K562 (cell line): Measurements from ENCODE around the gene CABP4. TPM values are rescaled to one million over a fixed set of nuclear protein-coding genes. Genes with fewer than 3 reads are reported as not detected.

ENCODE experiments used
- ATAC-seq: fragments of 200-7000 bp; cut with Tn5 transposase; 3 replicates; pipeline ENCODE4 v1.9.1; 2020; ENCODE audit warnings: moderate library complexity
- BruUV-seq: library from RNA; stranded (reverse); fragments of 400-500 nt; replicated peaks from 2 replicates; lab custom pipeline; 2021; lab: Mats Ljungman, UMichigan
- CTCF ChIA-PET: fragments of 300-600 bp; formaldehyde crosslinking; extraction: SDS; loops from one replicate; lab custom pipeline; 2021; ENCODE audit warnings: low intra/inter-chr PET ratio; lab: Yijun Ruan, JAX
- POLR2A ChIA-PET: fragments of 300-600, 350-650 bp; sonication (Branson Sonifier 250); formaldehyde crosslinking; extraction: SDS; loops from one replicate; lab custom pipeline; 2021; ENCODE audit warnings: antibody characterized with exemption, inconsistent platforms; lab: Yijun Ruan, JAX
- DNase-seq, 4 experiments: peaks; one replicate each; pipeline versions ENCODE4 v3.0.0 to v3.0.0-alpha.2; 2011 to 2018; ENCODE audit warnings: low spot score in 3 of 4, mixed read lengths in 3 of 4; ENCODE audit errors: extremely low read depth in 1 of 4
- FAIRE-seq: peaks from 2 replicates; lab custom pipeline; 2011; peaks lifted over from hg19 to GRCh38; lab: Jason Lieb, UNC
- H2AFZ ChIP-seq: 2 replicates; pipeline ENCODE4 v1.6.0; 2011; ENCODE audit warnings: low read depth, low read length, control low read depth, inconsistent platforms
- H3K27ac ChIP-seq: fragments of 200-600 bp; 3 replicates; pipeline ENCODE4 v1.8.0; 2011; ENCODE audit warnings: low read depth, mild to moderate bottlenecking, control low read depth, inconsistent platforms, low read length, moderate library complexity, mixed read lengths; ENCODE audit errors: extremely low read depth
- H3K27me3 ChIP-seq, 2 experiments: fragments of 300-600 bp in 1 of 2; 2 replicates in 1 of 2; 3 replicates in 1 of 2; pipeline versions ENCODE4 v1.6.0 to v1.8.0; 2011; ENCODE audit warnings: inconsistent platforms in 2 of 2, low read length in 2 of 2, mild to moderate bottlenecking in 1 of 2, mixed read lengths in 1 of 2, moderate library complexity in 1 of 2; ENCODE audit not compliant: control insufficient read depth in 2 of 2, insufficient read depth in 2 of 2
- H3K36me3 ChIP-seq: fragments of 300-600 bp; 3 replicates; pipeline ENCODE4 v1.8.0; 2011; ENCODE audit warnings: mild to moderate bottlenecking, low read length, inconsistent platforms; ENCODE audit not compliant: control insufficient read depth, insufficient read depth
- H3K4me1 ChIP-seq, 2 experiments: fragments of 200-600 bp in 1 of 2; replicated peaks in 1 of 2; 2 replicates in 1 of 2; 3 replicates in 1 of 2; pipeline versions ENCODE4 v1.5.1 to v1.8.0; 2011; ENCODE audit warnings: inconsistent platforms in 2 of 2, low read length in 2 of 2, mild to moderate bottlenecking in 1 of 2, mixed read lengths in 1 of 2, moderate library complexity in 1 of 2; ENCODE audit not compliant: control insufficient read depth in 2 of 2, insufficient read depth in 2 of 2
- H3K4me2 ChIP-seq: 2 replicates; pipeline ENCODE4 v1.6.1; 2011; ENCODE audit warnings: low read length, control low read depth, inconsistent platforms, mixed read lengths; ENCODE audit not compliant: insufficient read depth
- H3K4me3 ChIP-seq: fragments of 200-600 bp; sonication (generic), shearing (Covaris generic); 2 replicates; pipeline ENCODE4 v1.5.1; 2016; ENCODE audit warnings: control low read depth, inconsistent platforms
- H3K79me2 ChIP-seq: fragments of 200-600 bp; 3 replicates; pipeline ENCODE4 v1.8.0; 2011; ENCODE audit warnings: low read length, inconsistent platforms; ENCODE audit not compliant: control insufficient read depth, insufficient read depth
- H3K9ac ChIP-seq, 2 experiments: 2 replicates each; pipeline versions ENCODE4 v1.6.0 to v1.6.1; 2011; ENCODE audit warnings: low read depth in 2 of 2, low read length in 2 of 2, control low read depth in 1 of 2, inconsistent platforms in 1 of 2, mild to moderate bottlenecking in 1 of 2, mixed read lengths in 1 of 2; ENCODE audit not compliant: insufficient read depth in 1 of 2
- H3K9me1 ChIP-seq: one replicate; pipeline ENCODE4 v1.6.0; 2011; ENCODE audit warnings: inconsistent platforms, mild to moderate bottlenecking, low read length, moderate library complexity; ENCODE audit not compliant: control insufficient read depth, insufficient read depth
- H3K9me3 ChIP-seq: replicated peaks from 2 replicates; pipeline ENCODE4 v1.5.1; 2011; ENCODE audit warnings: low read depth, low read length, inconsistent platforms; ENCODE audit not compliant: control insufficient read depth, insufficient read depth
- H4K20me1 ChIP-seq: replicated peaks from 2 replicates; pipeline ENCODE4 v1.6.1; 2011; ENCODE audit warnings: low read length, inconsistent platforms, mixed read lengths; ENCODE audit not compliant: control insufficient read depth, insufficient read depth
- POLR2G ChIP-seq: fragments of 200-400 bp; formaldehyde crosslinking; IDR thresholded peaks from 2 replicates; pipeline ENCODE4 v1.6.1; 2017; ENCODE audit warnings: low read depth, mild to moderate bottlenecking, antibody characterized with exemption, low read length, moderate library complexity
- RBFOX2 ChIP-seq: fragments of 200-400 bp; formaldehyde crosslinking; IDR thresholded peaks from 2 replicates; pipeline ENCODE4 v1.6.1; 2017; ENCODE audit warnings: low read depth, mild to moderate bottlenecking, low read length, moderate library complexity
- RBM22 ChIP-seq: fragments of 200-400 bp; formaldehyde crosslinking; IDR thresholded peaks from 2 replicates; pipeline ENCODE4 v1.6.1; 2018; ENCODE audit warnings: low read length, low read depth; ENCODE audit not compliant: poor library complexity, severe bottlenecking
- WGBS: fragments of 100-300 bp; shearing (Covaris generic); methylation state at CpG from one replicate; pipeline ENCODE4 v1.1.6; 2016; ENCODE audit warnings: low coverage, mixed read lengths; ENCODE audit not compliant: insufficient coverage; ENCODE audit errors: missing lambda C conversion rate; 5-methylcytosine and 5-hydroxymethylcytosine counted together
- in situ Hi-C: fragments of 300-500 bp; cut with MboI; formaldehyde crosslinking; loops from 4 replicates; pipeline ENCODE4 v1.15.0; 2018; ENCODE audit warnings: inconsistent platforms, mixed read lengths
- intact Hi-C: fragments of 100-400 bp; cut with micrococcal nuclease; formaldehyde crosslinking; loops from 2 replicates; pipeline ENCODE4 v1.14.2; 2022
- polyA plus RNA-seq, 8 experiments: library from polyadenylated mRNA; depleted of rRNA in 4 of 8; stranded (reverse) in 5 of 8; unstranded in 3 of 8; fragments of >200 nt; fragmentation: Nextera tagmentation in 2 of 8; fragmentation: Illumina TruSeq in 1 of 8; extraction: Ambion mirVana in 2 of 8; extraction: Trizol in 1 of 8; gene quantifications; 2 replicates each; pipeline versions ENCODE4 v1.2.1 to v1.2.3, GENCODE V29; 2011 to 2014; ENCODE audit warnings: inconsistent platforms in 1 of 8, missing spikeins in 1 of 8
- total RNA-seq, 7 experiments: library from RNA; depleted of rRNA in 6 of 7; stranded (reverse); fragments of >200 nt in 6 of 7; fragmentation: Illumina TruSeq in 2 of 7; extraction: Trizol in 2 of 7; gene quantifications; 2 replicates each; pipeline versions ENCODE4 v1.2.1 to v1.2.3, GENCODE V29; 2011 to 2021; ENCODE audit warnings: low replicate concordance in 1 of 7
- TF ChIP-seq, protein P1 (sequence below): fragments of 250-450 bp; sonication (Bioruptor Pico); IDR thresholded peaks from 2 replicates; pipeline ENCODE4 v1.4.0; 2020; ENCODE audit warnings: mild to moderate bottlenecking
- TF ChIP-seq, protein P2 (sequence below): fragments of 450-650 bp; formaldehyde crosslinking; IDR thresholded peaks from 2 replicates; pipeline ENCODE4 v1.4.0; 2022; ENCODE audit warnings: mild to moderate bottlenecking, moderate library complexity
- TF ChIP-seq, protein P3 (sequence below): fragments of 250-450 bp; sonication (Bioruptor Pico); IDR thresholded peaks from 2 replicates; pipeline ENCODE4 v1.8.0; 2021; ENCODE audit warnings: borderline replicate concordance, mild to moderate bottlenecking, moderate library complexity; ENCODE audit not compliant: poor library complexity, severe bottlenecking

CABP4 gene
- total and polyA plus RNA-seq, 9 of the 15 experiments (the other 6 are each of a cell fraction or from before 2014, with no cell fraction given): 0.11 TPM; not detected in 8

DNA sequence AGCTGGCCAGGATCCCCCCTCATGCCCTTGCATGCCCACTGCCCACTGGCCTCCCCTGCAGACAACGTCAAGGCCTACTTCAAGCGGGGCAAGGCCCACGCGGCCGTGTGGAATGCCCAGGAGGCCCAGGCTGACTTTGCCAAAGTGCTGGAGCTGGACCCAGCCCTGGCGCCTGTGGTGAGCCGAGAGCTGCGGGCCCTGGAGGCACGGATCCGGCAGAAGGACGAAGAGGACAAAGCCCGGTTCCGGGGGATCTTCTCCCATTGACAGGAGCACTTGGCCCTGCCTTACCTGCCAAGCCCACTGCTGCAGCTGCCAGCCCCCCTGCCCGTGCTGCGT lies 35.5 kb downstream of the CABP4 start (continued):
- TF ChIP-seq, protein P1, sequence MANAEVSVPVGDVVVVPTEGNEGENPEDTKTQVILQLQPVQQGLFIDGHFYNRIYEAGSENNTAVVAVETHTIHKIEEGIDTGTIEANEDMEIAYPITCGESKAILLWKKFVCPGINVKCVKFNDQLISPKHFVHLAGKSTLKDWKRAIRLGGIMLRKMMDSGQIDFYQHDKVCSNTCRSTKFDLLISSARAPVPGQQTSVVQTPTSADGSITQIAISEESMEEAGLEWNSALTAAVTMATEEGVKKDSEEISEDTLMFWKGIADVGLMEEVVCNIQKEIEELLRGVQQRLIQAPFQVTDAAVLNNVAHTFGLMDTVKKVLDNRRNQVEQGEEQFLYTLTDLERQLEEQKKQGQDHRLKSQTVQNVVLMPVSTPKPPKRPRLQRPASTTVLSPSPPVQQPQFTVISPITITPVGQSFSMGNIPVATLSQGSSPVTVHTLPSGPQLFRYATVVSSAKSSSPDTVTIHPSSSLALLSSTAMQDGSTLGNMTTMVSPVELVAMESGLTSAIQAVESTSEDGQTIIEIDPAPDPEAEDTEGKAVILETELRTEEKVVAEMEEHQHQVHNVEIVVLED: no peak
- peak; percentile 45; the same call in 1 of the 2 replicates for TF ChIP-seq RBFOX2
- peak; percentile 65 for TF ChIP-seq POLR2G
- TF ChIP-seq, protein P2, sequence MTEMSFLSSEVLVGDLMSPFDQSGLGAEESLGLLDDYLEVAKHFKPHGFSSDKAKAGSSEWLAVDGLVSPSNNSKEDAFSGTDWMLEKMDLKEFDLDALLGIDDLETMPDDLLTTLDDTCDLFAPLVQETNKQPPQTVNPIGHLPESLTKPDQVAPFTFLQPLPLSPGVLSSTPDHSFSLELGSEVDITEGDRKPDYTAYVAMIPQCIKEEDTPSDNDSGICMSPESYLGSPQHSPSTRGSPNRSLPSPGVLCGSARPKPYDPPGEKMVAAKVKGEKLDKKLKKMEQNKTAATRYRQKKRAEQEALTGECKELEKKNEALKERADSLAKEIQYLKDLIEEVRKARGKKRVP (CRISPR knock-in tag): no peak

DNA sequence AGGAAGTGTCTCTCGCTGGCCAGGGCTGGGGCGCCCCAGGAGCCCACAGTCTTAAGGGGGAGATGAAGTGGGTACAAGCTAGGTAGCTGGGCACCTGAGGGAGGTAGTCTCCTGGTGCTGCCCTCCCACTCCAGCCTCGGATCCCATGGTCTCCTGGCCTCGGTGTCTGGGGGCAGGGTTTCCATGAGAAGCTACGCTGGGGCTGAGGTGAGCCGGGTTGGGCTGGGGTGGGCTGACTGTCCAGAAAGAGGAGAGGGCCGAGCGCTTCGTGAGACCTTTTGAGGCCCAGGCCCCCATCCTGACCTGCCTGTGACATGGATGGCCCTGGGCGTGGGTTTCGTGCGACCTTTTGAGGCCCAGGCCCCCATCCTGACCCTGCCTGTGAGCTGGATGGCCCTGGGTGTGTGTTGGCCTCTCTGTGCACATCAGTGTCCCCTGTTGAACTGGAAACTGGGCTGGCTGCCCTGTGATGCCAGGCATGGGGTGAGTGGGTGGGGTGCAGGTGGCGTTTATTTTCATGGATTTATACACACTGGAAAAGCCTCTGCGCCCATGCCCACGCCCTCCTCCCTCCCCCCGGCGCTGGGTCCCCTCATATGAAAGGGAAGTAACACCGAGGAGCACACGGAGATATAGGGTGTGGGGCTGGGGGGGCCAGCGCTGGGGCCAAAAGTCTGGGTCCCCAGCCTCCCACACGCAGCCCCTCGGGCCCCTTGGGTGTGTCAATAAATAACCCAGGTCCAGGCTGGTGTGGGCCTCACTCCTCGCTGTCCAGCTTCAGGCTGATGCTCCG lies 36.3 kb downstream of the CABP4 start:
- Histone ChIP-seq H3K4me2 (no peak overlapping the region), H4K20me1 (no peaks in the 10 kb centered on the region), H3K36me3 (peaks cover 88% of the 10 kb centered on the region; the same call in 2 of the 3 replicates), H3K27me3 (no peaks in the 10 kb centered on the region), H3K4me1 (peaks cover under 1 to 77% of the 10 kb centered on the region in 2 experiments; a peak in 3 of 5 replicates), H2AFZ (no peak overlapping the region), H3K9ac (peak overlapping the region in 1 of 2 experiments; percentile 58; a peak in 1 of 4 replicates), H3K79me2 (peaks cover 8% of the 10 kb centered on the region; the same call in 1 of the 3 replicates), H3K9me1 (no peaks in the 10 kb centered on the region), H3K4me3 (no peak overlapping the region), H3K9me3 (no peaks in the 10 kb centered on the region), H3K27ac (no peak overlapping the region)
- DNase-seq (no peak), FAIRE-seq (no peak), ATAC-seq (no peak)
- ChIA-PET POLR2A (interaction anchor here (0.6 to 1.4 kb wide), 8 partner anchors 10 to 545 kb away, joined by 3 to 5 read pairs (median 4); no protein-coding TSS in a partner anchor), CTCF (no interaction called here)
- intact Hi-C loops (no loop called here), in situ Hi-C loops (no loop called here)
- no TSS peak for BruUV-seq
- TF ChIP-seq, protein P3, sequence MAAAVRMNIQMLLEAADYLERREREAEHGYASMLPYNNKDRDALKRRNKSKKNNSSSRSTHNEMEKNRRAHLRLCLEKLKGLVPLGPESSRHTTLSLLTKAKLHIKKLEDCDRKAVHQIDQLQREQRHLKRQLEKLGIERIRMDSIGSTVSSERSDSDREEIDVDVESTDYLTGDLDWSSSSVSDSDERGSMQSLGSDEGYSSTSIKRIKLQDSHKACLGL (CRISPR knock-in tag): no peak
- peak; percentile 37 for TF ChIP-seq RBM22
- 94% methylated on average over 10 of the region's 24 CpGs for WGBS
